Fibroblast of villous mesenchyme (primary cell): Measurements from ENCODE around the gene PTPRM. TPM values are rescaled to one million over a fixed set of nuclear protein-coding genes. Genes with fewer than 3 reads are reported as not detected.

Experiments used
- DNase-seq: peaks from one replicate; pipeline ENCODE4 v3.0.0-alpha.2; 2010; ENCODE audit warnings: low read depth
- H3K4me3 ChIP-seq: 2 replicates; pipeline ENCODE4 v1.5.1; 2011; ENCODE audit warnings: low read depth, mild to moderate bottlenecking, low read length
- total RNA-seq: library from RNA; depleted of rRNA; stranded (reverse); fragments of >200 nt; gene quantifications from 2 replicates; pipeline ENCODE4 v1.2.3, GENCODE V29; 2012
- TF ChIP-seq, protein P1 (sequence below): IDR thresholded peaks from 2 replicates; pipeline ENCODE4 v1.5.1; 2012; ENCODE audit warnings: low read depth, mild to moderate bottlenecking, low read length; ENCODE audit not compliant: insufficient read depth

PTPRM gene
- total RNA-seq, 1 donor, result 56.1 TPM

DNA sequence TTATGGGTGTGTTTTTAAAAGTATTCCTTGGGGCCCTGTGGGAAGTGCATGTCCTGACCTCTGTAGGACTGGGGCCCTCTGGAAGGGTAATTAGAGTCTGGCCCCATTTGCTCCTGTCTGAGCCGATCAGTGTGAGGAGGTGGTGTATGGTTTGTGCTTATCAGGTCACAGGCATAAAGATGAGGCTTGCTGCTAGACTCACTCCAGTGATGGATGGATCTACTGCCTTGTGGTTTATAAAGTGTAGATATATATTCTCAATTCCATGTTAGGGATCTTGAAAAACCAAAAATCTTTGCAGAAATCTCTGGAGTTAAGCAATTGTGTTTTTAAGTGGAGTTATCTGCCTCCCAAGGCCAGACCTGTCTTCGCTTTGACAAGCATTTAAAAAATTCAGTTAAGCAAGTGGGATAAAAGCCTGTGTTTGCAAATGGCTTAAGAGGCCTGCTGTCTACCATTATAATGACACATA lies 182.4 kb downstream of the PTPRM start:
- TF ChIP-seq, protein P1, sequence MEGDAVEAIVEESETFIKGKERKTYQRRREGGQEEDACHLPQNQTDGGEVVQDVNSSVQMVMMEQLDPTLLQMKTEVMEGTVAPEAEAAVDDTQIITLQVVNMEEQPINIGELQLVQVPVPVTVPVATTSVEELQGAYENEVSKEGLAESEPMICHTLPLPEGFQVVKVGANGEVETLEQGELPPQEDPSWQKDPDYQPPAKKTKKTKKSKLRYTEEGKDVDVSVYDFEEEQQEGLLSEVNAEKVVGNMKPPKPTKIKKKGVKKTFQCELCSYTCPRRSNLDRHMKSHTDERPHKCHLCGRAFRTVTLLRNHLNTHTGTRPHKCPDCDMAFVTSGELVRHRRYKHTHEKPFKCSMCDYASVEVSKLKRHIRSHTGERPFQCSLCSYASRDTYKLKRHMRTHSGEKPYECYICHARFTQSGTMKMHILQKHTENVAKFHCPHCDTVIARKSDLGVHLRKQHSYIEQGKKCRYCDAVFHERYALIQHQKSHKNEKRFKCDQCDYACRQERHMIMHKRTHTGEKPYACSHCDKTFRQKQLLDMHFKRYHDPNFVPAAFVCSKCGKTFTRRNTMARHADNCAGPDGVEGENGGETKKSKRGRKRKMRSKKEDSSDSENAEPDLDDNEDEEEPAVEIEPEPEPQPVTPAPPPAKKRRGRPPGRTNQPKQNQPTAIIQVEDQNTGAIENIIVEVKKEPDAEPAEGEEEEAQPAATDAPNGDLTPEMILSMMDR, result no peak
- no peak overlapping the region for H3K4me3 ChIP-seq
- DNase-seq, result peak; percentile 79

DNA sequence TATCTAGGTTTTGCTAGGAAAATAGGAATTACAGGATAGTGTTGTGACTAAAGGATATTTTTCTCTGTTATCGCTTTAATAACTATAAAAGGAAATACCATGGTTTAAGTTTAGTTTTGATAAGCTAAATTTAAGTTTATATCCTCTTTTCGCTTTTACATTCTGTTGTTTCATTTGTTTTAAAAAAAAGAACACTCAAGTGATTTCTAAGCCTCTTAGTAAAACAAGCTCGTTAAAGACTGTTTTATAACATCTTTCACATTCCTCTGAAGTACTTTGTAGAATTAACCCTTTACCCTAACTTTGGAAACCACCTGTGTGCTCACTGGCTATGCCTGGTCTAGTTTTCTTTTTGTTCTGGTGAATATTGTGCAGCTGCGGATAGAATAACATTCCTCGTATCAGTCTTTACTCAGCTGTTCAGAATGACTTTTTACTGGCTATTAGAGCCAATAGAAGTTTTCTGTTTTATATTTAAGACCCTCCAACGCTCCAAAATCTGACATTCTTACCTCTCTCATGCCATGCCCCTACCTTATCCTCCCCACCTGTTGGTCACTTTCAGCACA lies 183.1 kb downstream of the PTPRM start:
- no peak overlapping the region for H3K4me3 ChIP-seq
- TF ChIP-seq, protein P1, result no peak
- DNase-seq, result no peak

DNA sequence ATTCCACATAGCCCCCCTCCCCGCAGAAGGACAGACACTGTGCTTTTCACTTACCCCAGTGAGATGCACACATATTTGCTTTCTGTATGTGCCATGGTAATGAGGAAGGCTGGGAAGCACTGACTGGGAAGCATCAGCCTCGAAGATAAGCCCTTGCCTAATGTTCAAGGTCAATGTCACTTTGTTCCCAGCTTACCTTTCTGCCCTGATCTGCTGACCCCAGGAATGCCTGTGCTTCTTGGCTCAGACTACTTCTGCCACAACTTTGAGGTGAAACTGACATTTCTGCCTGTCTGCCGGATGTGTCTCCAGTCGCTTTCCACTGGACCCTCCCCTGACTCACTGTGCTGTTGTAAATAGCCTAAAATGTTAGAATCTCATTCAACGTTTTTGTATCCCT lies 183.8 kb downstream of the PTPRM start:
- H3K4me3 ChIP-seq, result no peak overlapping the region
- TF ChIP-seq, protein P1, result no peak
- DNase-seq, result no peak

DNA sequence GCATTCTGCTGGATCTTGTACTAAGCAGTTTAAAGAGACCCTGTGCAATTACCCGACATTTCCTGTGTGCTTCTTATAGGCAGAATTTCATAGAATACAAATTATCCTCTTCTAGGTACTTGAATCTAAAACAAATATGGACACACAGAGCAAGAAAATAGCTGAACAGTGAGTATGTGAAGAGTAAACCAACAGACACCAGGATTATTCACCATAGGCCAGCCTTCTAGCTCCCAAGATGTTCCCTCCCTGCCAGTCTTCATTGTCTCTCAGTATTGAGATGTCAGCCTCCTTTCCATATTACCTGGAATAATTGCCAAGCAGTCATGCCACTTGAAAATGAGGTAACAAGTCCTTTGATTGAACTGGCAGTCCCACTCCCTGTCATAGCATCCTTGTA lies 187.1 kb downstream of the PTPRM start:
- no peak for DNase-seq
- H3K4me3 ChIP-seq, result no peak overlapping the region
- TF ChIP-seq, protein P1, result no peak

DNA sequence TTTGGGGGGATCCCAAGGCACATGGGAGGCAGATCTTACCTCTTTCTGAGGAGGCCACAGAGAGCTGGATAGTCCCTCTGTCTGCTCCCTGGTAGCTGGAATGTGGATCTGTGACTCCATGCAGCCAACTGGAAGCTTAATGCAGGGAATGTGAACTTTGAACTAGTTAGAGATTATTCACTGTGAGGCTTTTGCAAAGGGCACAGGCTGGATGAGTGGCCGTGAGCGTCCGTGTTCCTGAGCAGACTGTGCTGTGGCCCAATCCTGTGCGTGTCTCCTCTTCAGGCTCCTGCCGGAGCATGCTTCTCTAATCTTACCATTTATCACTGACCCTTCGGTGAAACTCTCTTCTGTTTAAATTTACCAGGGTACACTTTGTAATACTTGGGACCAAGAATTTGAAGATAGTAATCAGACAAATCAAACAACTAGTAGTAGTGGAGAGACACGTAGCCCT lies 187.6 kb downstream of the PTPRM start:
- H3K4me3 ChIP-seq, result no peak overlapping the region
- TF ChIP-seq, protein P1, result no peak
- DNase-seq, result no peak

DNA sequence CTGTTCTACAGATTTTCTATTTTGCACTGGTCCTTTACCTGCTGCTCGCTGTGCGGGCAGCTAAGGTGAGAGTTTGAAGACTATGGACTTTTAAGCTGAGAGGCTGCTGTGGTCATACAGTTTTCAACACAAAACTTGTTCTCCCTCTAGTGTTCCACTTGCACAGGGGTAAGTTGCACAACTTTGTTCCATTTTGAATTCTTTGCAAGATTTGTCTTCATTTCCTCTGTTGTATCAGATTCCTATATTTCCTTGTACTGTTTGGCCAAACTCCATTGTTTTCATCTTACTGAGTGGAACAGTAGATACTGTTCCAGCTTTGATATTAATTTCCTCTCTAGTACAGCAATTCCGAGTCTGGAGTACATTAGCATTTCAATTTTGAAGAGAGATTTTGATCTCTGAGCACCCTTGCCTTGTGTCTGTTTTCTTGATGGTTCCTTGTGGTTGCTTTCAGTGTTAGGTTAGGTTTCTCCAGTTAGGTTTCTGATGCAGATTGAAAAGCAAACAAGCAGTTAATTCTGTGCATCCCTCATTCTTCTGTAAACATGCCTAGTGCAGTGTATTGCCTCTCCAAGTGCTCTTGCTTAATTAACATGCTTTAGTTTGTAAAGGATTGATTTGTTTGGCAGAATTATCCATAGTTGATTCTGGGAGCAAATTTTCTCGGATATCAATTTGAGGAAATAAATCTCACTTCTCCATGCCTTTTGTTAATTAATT lies 188.8 kb downstream of the PTPRM start:
- DNase-seq, result peak; percentile 41
- H3K4me3 ChIP-seq, result no peak overlapping the region
- TF ChIP-seq, protein P1, result peak; percentile 31
